NCI-H748 (cell line): ENCODE results near the gene MOK.
"Not testable (repeated sequence)": the region's sequence is repeated elsewhere in the genome, so short reads cannot be mapped to it uniquely, and the experiment has no call there.

Source experiments
- DNase-seq: peaks from one replicate; lab custom pipeline; 2025; ENCODE audit not compliant: unreplicated experiment; lab: John Stamatoyannopoulos, UW

MOK gene

GRCh38 chr14:102304611-102305506 is at the start of gene MOK:
TSS of gene MOK (minus strand) at chr14:102305164. CDS start at chr14:102304968, 196 bp downstream.
- peak; percentile 97 for DNase-seq

GRCh38 chr14:102353126-102353619 is 48.2 kb upstream of the MOK start:
- DNase-seq = no peak

GRCh38 chr14:102352213-102352612 is 47.2 kb upstream of the MOK start:
- DNase-seq = no peak

GRCh38 chr14:102351593-102351992 is 46.6 kb upstream of the MOK start:
- not testable (repeated sequence) for DNase-seq

GRCh38 chr14:102351023-102351422 is 46.1 kb upstream of the MOK start:
- no peak for DNase-seq

GRCh38 chr14:102348376-102348775 is 43.4 kb upstream of the MOK start:
- DNase-seq = no peak

- no peak for DNase-seq
Observed at GRCh38 chr14:102346645-102347044, 41.7 kb upstream of the MOK start.

- DNase-seq = no peak
Observed at GRCh38 chr14:102345232-102345631, 40.3 kb upstream of the MOK start.

GRCh38 chr14:102344485-102344884 is 39.5 kb upstream of the MOK start:
- DNase-seq = no peak

GRCh38 chr14:102344084-102344483 is 39.1 kb upstream of the MOK start:
- no peak for DNase-seq

- no peak for DNase-seq
Observed at GRCh38 chr14:102342238-102342637, 37.3 kb upstream of the MOK start.

- no peak for DNase-seq
Observed at GRCh38 chr14:102341566-102341965, 36.6 kb upstream of the MOK start.

- DNase-seq = no peak
Observed at GRCh38 chr14:102338724-102339123, 33.8 kb upstream of the MOK start.

- DNase-seq = no peak
Observed at GRCh38 chr14:102335163-102335562, 30.2 kb upstream of the MOK start.

GRCh38 chr14:102333795-102334705 is 29.1 kb upstream of the MOK start:
- DNase-seq = no peak

GRCh38 chr14:102333390-102333789 is 28.4 kb upstream of the MOK start:
- DNase-seq = no peak

GRCh38 chr14:102330806-102331205 is 25.8 kb upstream of the MOK start:
- DNase-seq = no peak

- DNase-seq = not testable (repeated sequence)
Observed at GRCh38 chr14:102329381-102329780, 24.4 kb upstream of the MOK start.

GRCh38 chr14:102326583-102326982 is 21.6 kb upstream of the MOK start:
- DNase-seq = no peak

- DNase-seq = no peak
Observed at GRCh38 chr14:102325791-102326345, 20.9 kb upstream of the MOK start.

- peak; percentile 57 for DNase-seq
Observed at GRCh38 chr14:102323102-102323501, 18.1 kb upstream of the MOK start.
